Muscle layer of colon (tissue), 2 donors: ENCODE results near the gene WDR90.

Experiments
- H3K27ac ChIP-seq: one replicate; pipeline ENCODE4 v1.7.0; 2013; ENCODE audit warnings: low read depth, mild to moderate bottlenecking, low read length, moderate library complexity
- H3K27me3 ChIP-seq, 2 donors: one replicate each; pipeline ENCODE4 v1.7.0; 2013; ENCODE audit warnings: low read length in 2 of 2, mild to moderate bottlenecking in 2 of 2; ENCODE audit not compliant: insufficient read depth in 2 of 2, control insufficient read depth in 1 of 2
- H3K36me3 ChIP-seq: one replicate; pipeline ENCODE4 v1.7.0; 2013; ENCODE audit warnings: mild to moderate bottlenecking, low read length; ENCODE audit not compliant: insufficient read depth
- H3K4me1 ChIP-seq: one replicate; pipeline ENCODE4 v1.7.0; 2013; ENCODE audit warnings: mild to moderate bottlenecking, low read length; ENCODE audit not compliant: insufficient read depth
- H3K4me3 ChIP-seq, 2 donors: one replicate each; pipeline ENCODE4 v1.7.0; 2013; ENCODE audit warnings: low read length in 2 of 2, low read depth in 1 of 2, mild to moderate bottlenecking in 1 of 2, moderate library complexity in 1 of 2
- H3K9ac ChIP-seq: one replicate; pipeline ENCODE4 v1.7.0; 2013; ENCODE audit warnings: low read length
- H3K9me3 ChIP-seq: one replicate; pipeline ENCODE4 v1.7.0; 2013; ENCODE audit warnings: mild to moderate bottlenecking, low read length
- donor health status: abdominal sarcoma.
- donor health status: Adenocarcinoma of cecum.

Gene WDR90

DNA sequence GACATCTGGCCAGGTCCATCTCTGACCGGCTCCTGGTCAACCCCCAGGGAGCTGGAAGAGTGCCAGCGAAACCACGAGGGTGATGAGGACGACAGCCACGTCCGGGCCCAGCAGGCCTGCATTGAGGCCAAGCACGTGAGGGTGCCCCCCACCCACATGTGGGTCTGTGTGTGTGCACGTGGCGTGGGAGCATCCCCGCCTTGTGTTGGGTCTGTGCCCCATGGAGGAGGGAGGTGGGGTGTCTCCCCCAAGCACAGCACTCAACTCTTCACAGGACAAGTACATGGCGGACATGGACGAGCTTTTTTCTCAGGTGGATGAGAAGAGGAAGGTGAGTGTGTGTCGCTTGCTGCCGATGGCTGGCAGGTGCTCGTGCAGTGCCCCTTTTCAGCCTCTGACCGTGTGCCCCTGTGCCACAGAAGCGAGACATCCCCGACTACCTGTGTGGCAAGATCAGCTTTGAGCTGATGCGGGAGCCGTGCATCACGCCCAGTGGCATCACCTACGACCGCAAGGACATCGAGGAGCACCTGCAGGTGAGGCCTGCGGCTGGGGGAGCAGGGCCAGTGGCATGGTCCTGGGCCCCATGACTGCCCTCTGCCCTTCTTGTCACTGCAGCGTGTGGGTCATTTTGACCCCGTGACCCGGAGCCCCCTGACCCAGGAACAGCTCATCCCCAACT, 32.7 kb downstream of the WDR90 start:
- H3K9me3 ChIP-seq = no peaks in the 10 kb centered on the region
- no peak overlapping the region for H3K9ac ChIP-seq
- no peak overlapping the region for H3K27ac ChIP-seq
- peaks cover 20% of the 10 kb centered on the region for H3K36me3 ChIP-seq
- peak overlapping the region in 1 of 2 donors; percentile 68 for H3K4me3 ChIP-seq
- peaks cover 30% of the 10 kb centered on the region for H3K4me1 ChIP-seq
- peaks cover 0 to 4% of the 10 kb centered on the region in 2 donors for H3K27me3 ChIP-seq

DNA sequence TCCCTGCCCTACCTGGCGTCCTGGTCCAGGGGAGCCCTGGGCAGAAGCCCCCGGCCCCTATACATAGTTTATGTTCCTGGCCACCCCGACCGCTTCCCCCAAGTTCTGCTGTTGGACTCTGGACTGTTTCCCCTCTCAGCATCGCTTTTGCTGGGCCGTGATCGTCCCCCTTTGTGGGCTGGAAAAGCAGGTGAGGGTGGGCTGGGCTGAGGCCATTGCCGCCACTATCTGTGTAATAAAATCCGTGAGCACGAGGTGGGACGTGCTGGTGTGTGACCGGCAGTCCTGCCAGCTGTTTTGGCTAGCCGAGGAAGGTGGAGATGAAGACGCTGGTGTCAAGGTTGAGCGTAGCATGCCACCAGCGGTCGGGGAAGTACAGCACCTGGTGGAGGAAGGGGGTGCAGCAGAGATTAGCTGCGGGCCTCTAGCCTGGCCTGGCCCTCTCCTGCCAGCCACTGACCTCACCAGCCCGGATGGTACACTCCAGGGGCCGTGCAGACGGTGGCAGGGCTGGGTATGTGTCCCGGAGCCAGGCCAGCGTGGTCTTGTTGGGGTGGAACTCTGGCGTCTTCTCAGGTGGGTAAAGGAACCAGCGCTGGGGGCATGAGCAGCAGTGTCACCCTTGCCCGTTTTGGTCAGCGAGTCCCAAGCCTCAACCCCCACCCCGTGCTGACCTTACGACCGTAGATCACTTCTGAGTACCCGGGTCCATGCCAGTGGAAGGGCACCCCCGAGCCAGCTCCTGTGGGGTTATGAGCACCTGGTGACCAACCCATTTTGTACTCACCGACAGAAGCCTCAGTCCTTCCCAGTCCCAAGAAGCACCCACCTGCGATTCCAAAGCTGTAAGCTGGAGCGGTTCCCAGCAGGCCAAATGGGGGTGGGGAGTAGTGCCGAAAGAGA, 33.6 kb downstream of the WDR90 start:
- no peaks in the 10 kb centered on the region for H3K9me3 ChIP-seq
- peak overlapping the region in 1 of 2 donors; percentile 56 for H3K4me3 ChIP-seq
- H3K27ac ChIP-seq = no peak overlapping the region
- H3K36me3 ChIP-seq = peaks cover 20% of the 10 kb centered on the region
- no peaks in the 10 kb centered on the region for H3K27me3 ChIP-seq
- H3K9ac ChIP-seq = no peak overlapping the region
- H3K4me1 ChIP-seq = peaks cover 30% of the 10 kb centered on the region

- Histone ChIP-seq H3K27ac (peak overlapping the region; percentile 82), H3K36me3 (peaks cover 20% of the 10 kb centered on the region), H3K4me1 (peaks cover 30% of the 10 kb centered on the region), H3K9me3 (no peaks in the 10 kb centered on the region), H3K27me3 (no peaks in the 10 kb centered on the region), H3K4me3 (peak overlapping the region; percentile 56 to 83), H3K9ac (no peak overlapping the region)
Observed at GRCh38 chr16:683396-684070, 34.4 kb downstream of the WDR90 start.

GRCh38 chr16:684071-684794, 35.1 kb downstream of the WDR90 start, which contains the start of gene JMJD8:
Gene JMJD8 (minus strand): TSS chr16:684334. CDS start chr16:684319, 15 bp downstream.
- Histone ChIP-seq H3K36me3 (peaks cover 20% of the 10 kb centered on the region), H3K9ac (no peak within 1 kb of the TSS)

GRCh38 chr16:684961-685696, 36.0 kb downstream of the WDR90 start:
- peaks cover 20% of the 10 kb centered on the region for H3K36me3 ChIP-seq
- H3K27me3 ChIP-seq = no peaks in the 10 kb centered on the region
- H3K9me3 ChIP-seq = no peaks in the 10 kb centered on the region
- no peak overlapping the region for H3K9ac ChIP-seq
- H3K4me3 ChIP-seq = no peak overlapping the region
- H3K4me1 ChIP-seq = peaks cover 40% of the 10 kb centered on the region
- H3K27ac ChIP-seq = no peak overlapping the region

More at GRCh38 chr16:684071-684794, 35.1 kb downstream of the WDR90 start, which contains the start of gene JMJD8:
- peak within 1 kb of the TSS; percentile 82 for H3K27ac ChIP-seq
- H3K4me3 ChIP-seq = peak within 1 kb of the TSS; percentile 56 to 83
- peaks cover 34% of the 10 kb centered on the region for H3K4me1 ChIP-seq
- H3K27me3 ChIP-seq = no peaks in the 10 kb centered on the region
- H3K9me3 ChIP-seq = no peaks in the 10 kb centered on the region

GRCh38 chr16:685967-686366, 36.8 kb downstream of the WDR90 start:
- H3K27me3 ChIP-seq = no peaks in the 10 kb centered on the region
- H3K4me1 ChIP-seq = peaks cover 38% of the 10 kb centered on the region
- no peak overlapping the region for H3K4me3 ChIP-seq
- H3K9me3 ChIP-seq = no peaks in the 10 kb centered on the region
- no peak overlapping the region for H3K9ac ChIP-seq
- H3K27ac ChIP-seq = no peak overlapping the region
- H3K36me3 ChIP-seq = peaks cover 20% of the 10 kb centered on the region

GRCh38 chr16:686459-687260, 37.5 kb downstream of the WDR90 start:
- no peaks in the 10 kb centered on the region for H3K27me3 ChIP-seq
- no peaks in the 10 kb centered on the region for H3K9me3 ChIP-seq
- H3K27ac ChIP-seq = no peak overlapping the region
- no peak overlapping the region for H3K4me3 ChIP-seq
- peaks cover 31% of the 10 kb centered on the region for H3K4me1 ChIP-seq
- H3K9ac ChIP-seq = no peak overlapping the region
- peaks cover 16% of the 10 kb centered on the region for H3K36me3 ChIP-seq

GRCh38 chr16:687499-687898, 38.3 kb downstream of the WDR90 start:
- peaks cover 8% of the 10 kb centered on the region for H3K36me3 ChIP-seq
- H3K9me3 ChIP-seq = no peaks in the 10 kb centered on the region
- no peak overlapping the region for H3K4me3 ChIP-seq
- peaks cover 0 to under 1% of the 10 kb centered on the region in 2 donors for H3K27me3 ChIP-seq
- no peak overlapping the region for H3K9ac ChIP-seq
- no peak overlapping the region for H3K27ac ChIP-seq
- H3K4me1 ChIP-seq = peaks cover 23% of the 10 kb centered on the region

DNA sequence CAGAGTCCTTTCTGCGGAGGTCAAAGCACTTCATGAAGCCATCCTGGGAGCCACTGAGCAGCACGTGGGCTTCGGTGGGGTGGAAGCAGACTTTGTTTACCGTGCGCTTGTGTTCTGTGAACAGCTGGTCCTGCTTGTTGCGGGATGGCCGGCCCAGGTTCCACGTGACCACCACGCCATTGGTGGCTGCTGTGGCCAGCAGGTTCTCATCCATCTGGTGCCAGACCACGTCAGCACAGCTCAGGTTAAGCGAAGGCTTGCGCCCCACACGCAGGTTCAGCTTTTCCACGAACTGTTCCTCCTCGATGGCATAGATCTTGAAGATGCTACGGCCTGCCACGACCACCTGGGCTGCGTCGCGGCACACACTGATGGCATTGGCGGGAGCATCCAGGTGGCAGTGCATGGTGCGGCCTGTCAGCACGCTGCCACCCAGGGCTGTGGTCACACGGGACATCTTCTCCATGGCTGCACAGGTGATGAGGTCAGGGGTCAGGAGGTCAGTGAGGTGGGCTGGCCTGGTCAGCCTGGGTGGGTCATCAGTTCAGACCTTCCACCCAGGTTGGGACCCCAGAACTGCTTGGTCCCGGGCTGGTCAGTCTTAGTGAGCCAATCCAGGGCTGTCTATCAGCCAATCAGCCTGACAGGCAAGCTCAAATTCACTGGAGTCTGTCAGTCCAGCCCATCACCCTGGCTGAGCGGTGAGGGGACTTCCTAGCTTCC, 40.2 kb downstream of the WDR90 start:
- Histone ChIP-seq H3K4me1 (peaks cover 15% of the 10 kb centered on the region), H3K9me3 (no peaks in the 10 kb centered on the region), H3K27me3 (peaks cover 0 to 18% of the 10 kb centered on the region in 2 donors), H3K9ac (peak overlapping the region; percentile 22), H3K4me3 (peak overlapping the region; percentile 73 to 94), H3K27ac (peak overlapping the region; percentile 90), H3K36me3 (no peaks in the 10 kb centered on the region)
